NCI-H1092 treated with DMSO at 0.1 percent for 48 hours (cell line): ENCODE data around the gene VIPAS39.

ENCODE experiments used
- DNase-seq: peaks from one replicate; lab custom pipeline; 2025; lab: John Stamatoyannopoulos, UW

The VIPAS39 gene

DNA sequence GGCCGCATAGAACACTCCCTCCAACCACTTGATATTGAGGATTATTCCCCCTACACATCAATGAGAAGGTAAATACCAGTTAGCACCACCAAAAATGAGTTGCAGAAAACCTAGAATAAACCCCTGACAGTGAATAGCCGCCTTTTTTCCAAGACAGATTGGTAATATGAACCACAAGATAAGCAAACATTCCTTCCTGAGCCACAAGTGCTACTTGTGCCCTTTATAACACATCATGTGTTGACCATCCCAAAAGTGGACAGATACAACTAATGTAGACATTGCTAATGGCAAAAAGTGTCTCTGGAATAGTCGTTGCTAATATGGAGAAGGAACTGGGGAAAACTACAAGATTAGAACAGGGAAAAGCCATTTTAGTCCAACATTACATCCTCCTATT is 51.3 kb downstream of the VIPAS39 start:
- no peak for DNase-seq

DNA sequence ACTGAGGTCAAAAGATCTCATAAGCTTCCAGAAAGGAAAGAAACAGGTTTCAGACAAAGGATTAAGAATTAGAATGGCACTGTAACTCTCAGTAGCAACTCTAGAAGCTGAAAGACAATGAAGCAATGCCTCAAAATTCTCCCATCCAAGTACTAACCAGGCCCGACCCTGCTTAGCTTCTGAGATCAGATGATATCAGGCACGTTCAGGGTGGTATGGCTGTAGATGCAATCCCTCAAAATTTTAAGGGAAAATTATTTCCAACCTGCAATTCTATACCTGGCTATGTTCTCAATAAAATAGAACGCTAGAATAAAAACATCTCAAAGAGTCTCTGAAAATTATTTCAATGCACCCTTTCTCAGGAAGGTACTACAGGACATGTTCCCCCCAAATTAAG is 53.6 kb downstream of the VIPAS39 start:
- DNase-seq = no peak

DNA sequence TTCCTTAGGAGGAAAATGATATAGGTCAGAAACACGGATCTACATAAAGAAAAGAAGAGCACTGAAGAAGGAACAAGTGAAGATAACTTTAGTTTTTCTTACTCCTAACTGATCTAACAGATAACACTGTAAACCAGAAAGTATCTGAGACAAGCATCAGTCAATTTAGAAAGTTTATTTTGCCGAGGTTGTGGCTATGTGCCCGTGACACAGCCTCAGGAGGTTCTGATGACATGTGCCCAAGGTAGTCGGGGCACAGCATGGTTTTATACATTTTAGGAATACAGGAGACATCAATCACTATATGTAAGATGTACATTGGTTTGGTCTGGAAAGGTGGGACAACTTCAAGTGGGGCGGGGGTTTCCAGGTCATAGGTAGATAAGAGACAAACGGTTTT is 57.2 kb downstream of the VIPAS39 start:
- DNase-seq = no peak

DNA sequence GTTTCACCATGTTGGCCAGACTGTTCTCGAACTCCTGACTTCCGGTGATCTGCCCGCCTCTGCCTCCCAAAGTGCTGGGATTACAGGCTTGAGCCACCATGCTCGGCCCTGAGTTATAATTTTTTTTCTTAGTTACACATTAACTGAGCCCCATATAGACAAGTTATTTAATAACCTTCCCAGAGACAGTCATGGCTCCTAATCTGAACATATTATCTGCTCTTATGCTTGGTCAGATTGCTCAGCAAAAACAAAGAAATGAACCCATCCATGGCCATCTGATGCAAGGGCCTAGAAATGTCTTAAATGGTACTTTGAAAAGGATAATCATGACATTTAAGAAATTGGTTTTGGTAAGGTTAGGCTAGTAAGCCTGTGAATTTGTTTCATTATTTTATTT is 67.2 kb downstream of the VIPAS39 start:
- no peak for DNase-seq

DNA sequence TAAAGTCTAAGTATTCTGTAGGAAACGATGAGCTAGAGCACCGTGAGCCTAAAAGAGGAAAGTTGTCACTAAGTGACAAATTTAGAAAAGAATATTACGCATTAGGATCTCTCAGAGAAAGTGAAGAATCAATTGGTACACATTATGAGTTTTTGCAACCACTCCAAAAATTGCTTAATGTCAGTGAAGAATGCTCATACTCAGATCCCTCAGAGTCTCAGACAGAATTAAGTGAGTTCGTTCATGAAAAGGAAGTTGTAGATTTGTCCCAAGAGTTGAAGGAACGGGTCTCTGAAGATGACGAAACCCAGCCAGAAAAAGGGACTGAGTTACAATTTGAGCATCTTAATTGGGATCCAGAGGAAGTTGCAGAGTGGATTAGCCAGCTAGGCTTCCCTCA is 78.7 kb downstream of the VIPAS39 start:
- DNase-seq = no peak

DNA sequence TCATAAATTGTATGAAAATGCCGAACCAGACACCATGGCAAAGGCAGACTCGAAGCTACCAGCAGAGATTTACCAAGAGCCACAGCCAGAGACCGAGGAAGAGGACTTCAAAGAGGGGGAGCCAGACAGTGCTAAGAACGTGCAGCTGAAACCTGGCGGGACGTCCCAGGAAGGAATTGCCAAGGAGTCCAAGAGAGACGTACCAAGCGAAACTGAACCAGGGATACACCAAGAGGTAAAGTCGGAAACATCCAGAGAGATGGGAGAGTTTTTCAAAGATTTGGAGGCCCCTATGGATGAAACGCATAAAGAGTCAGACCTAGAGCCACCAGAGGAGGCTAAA is 79.9 kb downstream of the VIPAS39 start:
- DNase-seq = no peak

DNA sequence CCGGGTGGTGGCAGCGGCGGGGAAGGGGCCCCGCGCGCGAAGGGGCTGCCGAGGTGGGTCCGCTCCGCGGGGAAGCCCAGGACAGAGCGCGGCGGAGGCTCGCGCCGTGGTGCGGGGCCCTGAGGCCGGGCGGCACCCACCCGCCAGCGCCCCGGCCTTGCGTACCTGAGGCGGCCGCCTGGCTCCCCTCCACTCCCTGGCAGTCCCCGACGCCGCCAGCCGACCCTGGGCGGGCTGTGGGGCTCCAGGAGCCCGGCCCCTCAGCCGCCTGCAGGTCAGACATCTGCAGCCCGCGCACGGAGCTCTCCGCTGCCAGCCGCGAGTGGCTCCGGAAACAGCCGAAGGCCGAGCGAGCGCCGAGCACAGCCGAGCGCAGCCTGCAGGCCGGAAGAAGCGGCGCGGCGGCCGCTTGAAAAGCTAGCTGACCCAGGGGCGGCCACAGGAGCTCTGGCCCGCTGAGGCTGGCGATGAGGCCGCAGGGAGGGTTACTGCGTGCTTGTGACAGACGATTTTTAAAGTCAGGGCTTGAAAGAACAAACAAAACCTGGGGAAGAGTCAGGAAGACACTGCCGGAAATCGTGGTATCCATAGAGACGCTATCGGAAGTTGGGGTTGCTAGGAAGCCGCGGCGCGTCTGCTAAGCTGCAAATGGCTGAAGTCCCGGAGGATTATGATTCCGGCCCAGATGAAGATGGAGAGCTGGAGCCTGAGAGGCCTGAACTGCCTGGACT is 80.5 kb downstream of the VIPAS39 start, which contains the start of the genes SAMD15 and TMED8:
SAMD15 (plus strand) TSS at position 609 of the 731 bp plus-strand sequence; CDS start at position 649, 40 bp downstream.
TMED8 (minus strand) TSS at position 324 of the 731 bp plus-strand sequence; CDS start at position 283, 41 bp downstream.
- DNase-seq = peak; percentile 82
